Suprapubic skin (tissue), 3 donors: ENCODE measurements around the gene PIK3R5.

Experiments
- CTCF ChIP-seq, 2 donors: fragments of 200-600 bp in 1 of 2; fragments of 450-650 bp in 1 of 2; sonication (generic) in 1 of 2; IDR thresholded peaks; one replicate each; pipeline ENCODE4 v1.5.1; 2016 to 2019; ENCODE audit warnings: antibody characterized with exemption in 2 of 2, mild to moderate bottlenecking in 1 of 2, moderate library complexity in 1 of 2
- EP300 ChIP-seq: sonication (generic); formaldehyde crosslinking; IDR thresholded peaks from one replicate; pipeline ENCODE4 v1.6.1; 2017; ENCODE audit warnings: antibody characterized with exemption
- POLR2A ChIP-seq, 2 donors: fragments of 450-650 bp; IDR thresholded peaks; one replicate each; pipeline ENCODE4 v1.6.1; 2017; ENCODE audit warnings: antibody characterized with exemption in 2 of 2, mild to moderate bottlenecking in 2 of 2, moderate library complexity in 2 of 2

- TF ChIP-seq CTCF (IDR thresholded peaks at IDR 0.05) (no peak), EP300 (no peak), POLR2A (IDR thresholded peaks at IDR 0.05) (no peak)
Measured at GRCh38 chr17:8925808-8926207, 39.7 kb downstream of the PIK3R5 start.
